IPS-15b (cell line): Measurements from ENCODE around the gene ASPSCR1.
"Not testable (repeated sequence)": the region's sequence is repeated elsewhere in the genome, so short reads cannot be mapped to it uniquely, and the experiment has no call there.

Source experiments
- H3K27me3 ChIP-seq: one replicate; pipeline ENCODE4 v1.6.1; 2013; ENCODE audit warnings: low read length; ENCODE audit not compliant: control insufficient read depth, insufficient read depth
- H3K36me3 ChIP-seq: one replicate; pipeline ENCODE4 v1.6.1; 2013; ENCODE audit warnings: low read length; ENCODE audit not compliant: control insufficient read depth, insufficient read depth
- H3K4me1 ChIP-seq: one replicate; pipeline ENCODE4 v1.6.1; 2013; ENCODE audit warnings: mild to moderate bottlenecking, low read length; ENCODE audit not compliant: control insufficient read depth, insufficient read depth
- H3K4me3 ChIP-seq: one replicate; pipeline ENCODE4 v1.5.1; 2013; ENCODE audit warnings: low read depth, low read length
- H3K9ac ChIP-seq: one replicate; pipeline ENCODE4 v1.6.1; 2013; ENCODE audit warnings: low read depth, mild to moderate bottlenecking, low read length
- H3K9me3 ChIP-seq: one replicate; pipeline ENCODE4 v1.6.1; 2013; ENCODE audit warnings: mild to moderate bottlenecking, low read length; ENCODE audit not compliant: control insufficient read depth, insufficient read depth

Gene ASPSCR1

GRCh38 chr17:81948635-81949378, 28.6 kb upstream of the ASPSCR1 start:
- H3K36me3 ChIP-seq = no peaks in the 10 kb centered on the region
- H3K4me3 ChIP-seq = no peak overlapping the region
- no peaks in the 10 kb centered on the region for H3K27me3 ChIP-seq
- no peaks in the 10 kb centered on the region for H3K9me3 ChIP-seq
- H3K9ac ChIP-seq = no peak overlapping the region
- H3K4me1 ChIP-seq = no peaks in the 10 kb centered on the region

GRCh38 chr17:81950501-81950900, 26.9 kb upstream of the ASPSCR1 start:
- Histone ChIP-seq H3K4me3 (no peak overlapping the region), H3K27me3 (no peaks in the 10 kb centered on the region), H3K4me1 (no peaks in the 10 kb centered on the region), H3K36me3 (no peaks in the 10 kb centered on the region), H3K9ac (no peak overlapping the region), H3K9me3 (no peaks in the 10 kb centered on the region)

- no peaks in the 10 kb centered on the region for H3K4me1 ChIP-seq
- H3K4me3 ChIP-seq = no peak overlapping the region
- no peaks in the 10 kb centered on the region for H3K36me3 ChIP-seq
- H3K27me3 ChIP-seq = peaks cover under 1% of the 10 kb centered on the region
- H3K9me3 ChIP-seq = no peaks in the 10 kb centered on the region
- no peak overlapping the region for H3K9ac ChIP-seq
These were observed 25.4 kb upstream of the ASPSCR1 start for GRCh38 chr17:81951785-81952684.

- Histone ChIP-seq H3K4me3 (no peak overlapping the region), H3K36me3 (no peaks in the 10 kb centered on the region), H3K27me3 (peaks cover 6% of the 10 kb centered on the region), H3K4me1 (no peaks in the 10 kb centered on the region), H3K9me3 (no peaks in the 10 kb centered on the region), H3K9ac (no peak overlapping the region)
These were observed 24.6 kb upstream of the ASPSCR1 start for GRCh38 chr17:81952792-81953228.

- not testable (repeated sequence) for H3K9me3 ChIP-seq, H3K4me1 ChIP-seq, H3K9ac ChIP-seq, H3K4me3 ChIP-seq, H3K36me3 ChIP-seq
- H3K27me3 ChIP-seq = peaks cover 12% of the 10 kb centered on the region
These were observed 24.0 kb upstream of the ASPSCR1 start for GRCh38 chr17:81953443-81953842.

GRCh38 chr17:81954131-81955057, 23.0 kb upstream of the ASPSCR1 start:
- no peaks in the 10 kb centered on the region for H3K9me3 ChIP-seq
- H3K27me3 ChIP-seq = peaks cover 20% of the 10 kb centered on the region
- no peak overlapping the region for H3K9ac ChIP-seq
- H3K36me3 ChIP-seq = no peaks in the 10 kb centered on the region
- no peak overlapping the region for H3K4me3 ChIP-seq
- H3K4me1 ChIP-seq = no peaks in the 10 kb centered on the region

- Histone ChIP-seq H3K9me3 (no peaks in the 10 kb centered on the region), H3K9ac (no peak overlapping the region), H3K27me3 (peaks cover 23% of the 10 kb centered on the region), H3K4me1 (no peaks in the 10 kb centered on the region), H3K36me3 (no peaks in the 10 kb centered on the region), H3K4me3 (no peak overlapping the region)
These were observed 22.3 kb upstream of the ASPSCR1 start for GRCh38 chr17:81955058-81955681.

GRCh38 chr17:81955756-81956544, 21.5 kb upstream of the ASPSCR1 start:
- Histone ChIP-seq H3K4me1 (no peaks in the 10 kb centered on the region), H3K9ac (no peak overlapping the region), H3K27me3 (peaks cover 28% of the 10 kb centered on the region), H3K36me3 (no peaks in the 10 kb centered on the region), H3K9me3 (no peaks in the 10 kb centered on the region), H3K4me3 (no peak overlapping the region)

GRCh38 chr17:81956607-81957589, 20.5 kb upstream of the ASPSCR1 start:
- H3K4me3 ChIP-seq = no peak overlapping the region
- no peaks in the 10 kb centered on the region for H3K4me1 ChIP-seq
- H3K36me3 ChIP-seq = no peaks in the 10 kb centered on the region
- no peaks in the 10 kb centered on the region for H3K9me3 ChIP-seq
- peaks cover 30% of the 10 kb centered on the region for H3K27me3 ChIP-seq
- H3K9ac ChIP-seq = no peak overlapping the region
